GM12874 (cell line): ENCODE results near the gene MPP2.

Experiments used
- TF ChIP-seq, protein P1 (sequence below): IDR thresholded peaks from 2 replicates; pipeline ENCODE4 v1.5.1; 2011; ENCODE audit warnings: low read depth, mild to moderate bottlenecking, control low read depth, low read length, moderate library complexity; ENCODE audit not compliant: insufficient read depth

Gene MPP2, protein sequence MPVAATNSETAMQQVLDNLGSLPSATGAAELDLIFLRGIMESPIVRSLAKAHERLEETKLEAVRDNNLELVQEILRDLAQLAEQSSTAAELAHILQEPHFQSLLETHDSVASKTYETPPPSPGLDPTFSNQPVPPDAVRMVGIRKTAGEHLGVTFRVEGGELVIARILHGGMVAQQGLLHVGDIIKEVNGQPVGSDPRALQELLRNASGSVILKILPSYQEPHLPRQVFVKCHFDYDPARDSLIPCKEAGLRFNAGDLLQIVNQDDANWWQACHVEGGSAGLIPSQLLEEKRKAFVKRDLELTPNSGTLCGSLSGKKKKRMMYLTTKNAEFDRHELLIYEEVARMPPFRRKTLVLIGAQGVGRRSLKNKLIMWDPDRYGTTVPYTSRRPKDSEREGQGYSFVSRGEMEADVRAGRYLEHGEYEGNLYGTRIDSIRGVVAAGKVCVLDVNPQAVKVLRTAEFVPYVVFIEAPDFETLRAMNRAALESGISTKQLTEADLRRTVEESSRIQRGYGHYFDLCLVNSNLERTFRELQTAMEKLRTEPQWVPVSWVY

DNA sequence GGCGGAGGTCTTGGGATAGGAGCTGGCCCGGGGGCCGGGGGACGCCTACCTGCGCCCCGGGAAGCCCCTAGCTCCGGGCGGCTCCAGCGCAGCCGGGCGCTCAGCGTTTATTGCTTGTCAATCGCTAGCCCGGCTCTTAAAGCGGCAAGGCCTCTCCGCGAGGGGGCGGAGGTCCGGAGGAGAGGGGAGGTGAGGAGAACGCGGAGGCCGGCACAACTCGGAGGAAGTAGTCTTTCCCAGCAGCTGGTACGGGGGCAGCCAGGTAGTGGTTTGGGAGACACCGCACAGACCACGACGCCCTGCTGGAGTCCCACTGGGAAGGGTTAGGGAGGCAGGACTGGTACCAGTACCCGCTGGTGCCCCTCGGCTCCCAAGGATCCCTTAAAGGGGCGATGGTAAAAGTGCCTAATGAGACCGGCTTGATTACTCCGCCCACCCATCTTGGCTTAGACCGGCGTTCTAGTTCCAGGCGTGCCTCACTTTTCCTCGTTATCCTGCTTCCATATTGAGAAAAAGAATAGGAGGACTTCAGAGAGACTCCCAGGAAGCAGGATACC lies at the start of gene MPP2:
Gene MPP2 (minus strand): TSS at position 112 of the 557 bp plus-strand sequence. CDS start 3,076 bp downstream, outside the sequence.
- TF ChIP-seq, protein P1, sequence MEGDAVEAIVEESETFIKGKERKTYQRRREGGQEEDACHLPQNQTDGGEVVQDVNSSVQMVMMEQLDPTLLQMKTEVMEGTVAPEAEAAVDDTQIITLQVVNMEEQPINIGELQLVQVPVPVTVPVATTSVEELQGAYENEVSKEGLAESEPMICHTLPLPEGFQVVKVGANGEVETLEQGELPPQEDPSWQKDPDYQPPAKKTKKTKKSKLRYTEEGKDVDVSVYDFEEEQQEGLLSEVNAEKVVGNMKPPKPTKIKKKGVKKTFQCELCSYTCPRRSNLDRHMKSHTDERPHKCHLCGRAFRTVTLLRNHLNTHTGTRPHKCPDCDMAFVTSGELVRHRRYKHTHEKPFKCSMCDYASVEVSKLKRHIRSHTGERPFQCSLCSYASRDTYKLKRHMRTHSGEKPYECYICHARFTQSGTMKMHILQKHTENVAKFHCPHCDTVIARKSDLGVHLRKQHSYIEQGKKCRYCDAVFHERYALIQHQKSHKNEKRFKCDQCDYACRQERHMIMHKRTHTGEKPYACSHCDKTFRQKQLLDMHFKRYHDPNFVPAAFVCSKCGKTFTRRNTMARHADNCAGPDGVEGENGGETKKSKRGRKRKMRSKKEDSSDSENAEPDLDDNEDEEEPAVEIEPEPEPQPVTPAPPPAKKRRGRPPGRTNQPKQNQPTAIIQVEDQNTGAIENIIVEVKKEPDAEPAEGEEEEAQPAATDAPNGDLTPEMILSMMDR: no peak

DNA sequence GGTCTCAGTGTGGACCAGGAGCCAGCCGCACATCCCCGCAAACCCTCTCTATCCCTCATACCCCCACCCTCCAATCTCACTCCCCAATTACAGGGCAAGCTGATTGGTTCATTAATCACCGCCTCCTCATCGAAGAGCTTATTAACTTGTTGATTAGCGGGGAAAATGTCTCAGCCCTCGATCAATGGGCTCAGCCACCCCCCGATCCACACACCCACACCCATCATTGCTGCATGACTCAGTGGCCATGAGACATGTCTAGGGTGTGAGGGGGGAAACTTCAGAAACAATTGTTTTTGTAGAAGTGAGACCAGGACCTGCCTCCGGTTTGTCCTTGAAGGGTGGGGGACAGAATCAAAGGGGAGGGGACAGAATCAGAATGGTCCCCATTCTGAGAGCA lies 48.9 kb upstream of the MPP2 start:
- TF ChIP-seq, protein P1: no peak

DNA sequence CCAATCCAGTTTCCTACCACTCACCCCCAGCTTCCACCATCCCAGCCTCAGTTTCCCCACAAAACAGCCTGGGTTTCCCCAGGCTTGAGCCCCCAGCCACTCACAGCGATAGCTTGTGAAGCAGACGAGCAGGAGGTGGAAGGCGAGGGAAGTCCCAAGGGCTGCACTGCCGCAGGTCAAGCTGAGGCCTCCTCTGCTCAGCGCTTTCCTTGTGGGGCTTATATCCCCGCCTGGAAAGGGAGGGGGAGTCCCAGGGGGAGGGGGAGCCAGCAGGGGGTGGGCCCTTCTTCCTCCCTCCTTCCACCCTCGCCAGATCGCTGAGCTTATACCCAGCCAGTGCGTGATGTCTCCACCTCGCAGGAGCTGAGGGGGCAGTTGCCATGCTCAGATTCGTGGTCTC lies 46.4 kb upstream of the MPP2 start, which contains the start of gene PYY:
Gene PYY (minus strand): TSS at position 195 of the 400 bp plus-strand sequence. CDS start 457 bp downstream, outside the sequence.
- TF ChIP-seq, protein P1: no peak

DNA sequence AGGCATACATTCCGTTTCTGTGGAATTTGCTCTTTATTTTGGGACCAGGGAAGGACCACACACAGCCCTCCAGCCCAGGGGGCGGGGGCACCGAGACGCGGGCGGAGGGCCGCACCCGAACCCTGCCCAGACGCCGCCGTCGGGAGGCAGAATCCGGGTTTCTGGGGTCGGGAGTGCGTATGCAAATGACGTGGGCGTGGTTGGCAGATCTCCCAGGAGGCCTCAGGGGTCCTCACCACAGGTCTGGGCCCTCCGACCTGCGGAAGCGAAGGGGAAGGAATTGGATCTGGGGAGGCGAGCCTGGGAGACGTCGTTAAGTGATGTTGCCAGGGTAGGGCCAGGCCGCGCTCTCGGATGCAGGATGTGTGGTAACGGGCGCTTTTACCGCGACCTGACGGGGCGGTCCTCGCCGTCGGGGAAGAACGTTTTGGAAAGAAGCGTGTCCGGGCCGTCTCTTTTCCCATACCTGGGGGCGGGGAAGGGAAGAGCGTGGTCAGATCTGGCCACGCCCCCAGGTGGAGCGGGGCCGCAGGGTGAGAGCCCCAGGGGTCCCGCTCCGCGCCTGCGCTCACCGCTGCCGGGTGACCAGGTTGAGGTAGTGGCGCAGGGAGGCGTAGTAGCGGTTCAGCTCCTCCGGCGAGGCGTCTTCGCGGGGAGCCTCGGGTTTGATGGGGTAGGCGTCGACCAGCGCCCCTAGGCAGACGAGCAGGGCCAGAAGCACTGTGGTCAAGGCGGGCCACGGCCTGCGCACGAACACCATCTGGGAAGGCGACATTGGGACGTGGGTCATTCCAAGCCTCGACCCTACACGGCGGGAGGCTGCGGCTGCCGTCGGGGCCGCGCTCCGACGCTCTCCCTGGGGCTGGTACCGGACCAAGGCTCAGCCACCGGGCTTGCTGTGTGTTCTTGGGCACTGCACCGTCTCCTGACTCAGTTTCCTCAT lies 45.7 kb upstream of the MPP2 start:
- TF ChIP-seq, protein P1: no peak

DNA sequence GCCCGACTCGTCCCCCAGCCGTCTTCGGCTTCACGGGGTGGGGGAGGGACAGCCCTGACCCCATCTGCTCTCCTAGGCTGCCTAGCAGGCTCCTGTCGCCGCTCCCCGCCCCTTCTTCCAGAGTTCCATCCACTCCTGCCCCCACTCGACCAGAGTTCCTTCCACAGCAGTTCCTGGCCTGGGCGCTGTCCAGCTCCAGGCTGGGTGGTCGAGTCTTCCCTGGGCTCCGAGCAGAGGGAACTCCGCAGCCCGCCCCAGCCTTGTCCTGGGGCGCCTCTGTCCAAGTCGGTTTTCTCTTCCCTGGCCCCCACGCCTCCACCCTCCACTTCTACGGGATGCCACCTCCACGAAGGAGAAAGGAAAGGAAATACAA lies 45.0 kb upstream of the MPP2 start:
- TF ChIP-seq, protein P1: no peak

DNA sequence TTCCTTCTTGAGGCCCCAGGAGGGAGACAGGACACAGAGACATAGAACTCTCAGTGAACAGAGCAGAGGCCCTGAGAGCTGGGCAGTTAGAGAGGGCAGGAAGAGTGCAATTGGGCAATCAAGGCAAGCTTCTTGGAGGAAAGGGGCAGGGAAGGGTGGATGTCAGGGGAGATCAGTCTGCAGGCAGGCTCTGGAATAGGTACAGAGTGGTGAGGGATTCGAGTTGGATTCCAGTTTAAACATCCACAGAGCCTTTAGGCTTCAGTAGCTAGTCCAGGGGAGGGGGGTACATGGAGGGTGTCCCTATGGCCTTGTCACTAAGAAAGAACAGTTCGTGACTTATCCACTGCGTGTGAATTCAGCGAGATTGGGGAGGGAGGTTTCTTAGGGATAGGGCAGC lies 44.4 kb upstream of the MPP2 start:
- TF ChIP-seq, protein P1: no peak
